Erythroblast (primary cell): ENCODE measurements around the gene MTR.

Source experiments
- DNase-seq, 2 experiments: peaks; one replicate each; lab custom pipeline; 2025; lab: John Stamatoyannopoulos, UW
- GATA1 ChIP-seq: IDR thresholded peaks from 2 replicates; pipeline ENCODE4 v1.6.1; 2011; ENCODE audit warnings: low read depth, mild to moderate bottlenecking, control low read depth, low read length, moderate library complexity
- POLR2A ChIP-seq: IDR thresholded peaks from 2 replicates; pipeline ENCODE4 v1.6.1; 2011; ENCODE audit warnings: mild to moderate bottlenecking, low read length

The MTR gene

DNA sequence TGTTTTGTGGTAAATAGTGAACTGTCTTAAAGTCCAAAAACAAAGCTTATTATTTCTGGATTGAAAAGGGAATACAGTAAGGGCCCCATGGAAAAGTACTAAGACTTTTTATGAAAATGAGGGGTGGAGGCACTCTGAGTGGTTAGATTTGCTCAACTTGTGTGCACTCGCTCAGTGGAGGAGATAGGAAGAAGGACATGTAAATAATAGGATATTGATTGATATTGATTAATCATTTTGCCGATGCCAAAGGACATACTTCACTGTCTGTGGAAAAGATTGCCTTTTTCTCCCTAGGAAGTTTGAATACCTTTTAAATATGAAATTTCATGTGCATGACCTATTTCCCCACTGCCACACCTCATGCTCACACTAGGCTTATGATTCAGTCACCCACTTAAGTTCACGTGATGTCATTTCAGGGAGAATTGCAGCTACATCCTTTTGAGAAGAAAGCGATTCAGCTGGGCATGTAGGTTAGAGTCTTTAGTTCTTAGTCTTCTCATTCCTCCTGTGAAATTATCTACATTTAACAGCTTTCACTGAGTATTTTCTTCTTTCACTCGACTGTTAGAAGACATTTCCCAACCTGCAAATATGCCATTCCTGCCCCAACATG lies 5.0 kb downstream of the MTR start:
- peak in 1 of 2 experiments; percentile 5 for DNase-seq
- TF ChIP-seq GATA1: no peak
- TF ChIP-seq POLR2A: no peak

GRCh38 chr1:236800623-236801022 lies 5.5 kb downstream of the MTR start:
- no peak for DNase-seq
- TF ChIP-seq POLR2A (no peak), GATA1 (no peak)

DNA sequence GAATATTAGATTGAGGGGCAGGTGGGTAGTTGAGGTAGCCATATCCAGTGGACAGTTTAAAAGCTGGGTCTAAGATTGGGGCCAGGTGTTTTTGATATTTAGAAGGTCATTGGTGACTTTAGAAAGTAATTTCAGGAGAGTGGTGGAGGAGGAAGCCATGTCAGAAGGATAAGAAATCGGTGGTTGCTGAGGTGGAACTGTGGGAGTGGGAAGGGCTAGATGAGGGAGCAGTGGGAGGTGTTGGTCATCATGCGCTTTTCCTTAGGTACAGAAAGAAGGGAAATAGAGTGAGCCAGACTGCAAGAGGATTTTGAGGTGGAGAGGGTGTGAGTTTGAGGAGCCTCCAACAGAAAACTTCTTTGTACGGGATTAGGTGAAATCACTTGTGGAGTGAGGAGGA lies 7.2 kb downstream of the MTR start:
- no peak for DNase-seq
- no peak for TF ChIP-seq GATA1
- TF ChIP-seq POLR2A: no peak

GRCh38 chr1:236806634-236807033 lies 11.5 kb downstream of the MTR start:
- no peak for TF ChIP-seq POLR2A
- TF ChIP-seq GATA1: no peak
- no peak for DNase-seq

DNA sequence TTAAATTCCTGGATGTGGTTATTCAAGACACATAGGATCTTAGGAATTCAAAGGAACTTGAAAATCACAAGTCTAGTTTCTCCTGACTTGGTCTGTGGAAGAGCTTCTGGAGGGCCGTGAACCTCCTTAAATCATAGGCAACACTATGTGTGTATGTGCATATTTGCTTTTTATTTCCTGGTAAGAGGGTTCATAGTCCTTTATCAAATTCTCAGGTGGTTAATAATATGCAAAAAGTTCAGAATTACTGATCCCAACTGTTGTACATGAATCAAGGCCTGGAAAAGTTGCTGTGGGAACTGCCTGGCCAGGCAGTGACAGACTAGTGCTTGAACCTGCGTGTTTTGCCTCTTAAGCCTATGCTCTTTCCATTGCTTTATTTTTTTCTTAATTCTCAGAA lies 12.9 kb downstream of the MTR start:
- DNase-seq: no peak
- no peak for TF ChIP-seq GATA1
- TF ChIP-seq POLR2A: no peak

GRCh38 chr1:236808564-236809130 lies 13.6 kb downstream of the MTR start:
- TF ChIP-seq GATA1: no peak
- no peak for TF ChIP-seq POLR2A
- peak; percentile 12 to 23 for DNase-seq

DNA sequence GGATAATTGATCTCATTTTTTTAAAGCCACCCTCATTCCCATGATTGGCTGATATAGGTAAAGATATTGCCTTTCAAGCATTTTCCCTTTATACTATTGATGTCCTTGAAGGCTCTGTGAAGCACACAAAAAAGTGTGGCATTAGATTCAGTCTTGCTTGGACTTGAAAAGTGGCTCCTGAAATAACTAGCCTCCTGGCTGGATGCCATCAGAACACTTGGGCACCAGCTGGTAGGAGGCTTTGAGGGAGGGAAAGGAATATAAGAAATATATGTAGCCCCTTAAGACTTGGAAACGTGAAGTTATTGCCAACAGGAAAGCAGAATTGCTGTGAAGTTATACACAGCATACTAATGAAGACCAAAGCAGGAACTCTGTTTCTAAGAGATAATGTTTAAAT lies 14.1 kb downstream of the MTR start:
- TF ChIP-seq GATA1: no peak
- no peak for TF ChIP-seq POLR2A
- DNase-seq: peak in 1 of 2 experiments; percentile 2

GRCh38 chr1:236810018-236810417 lies 14.9 kb downstream of the MTR start:
- DNase-seq: no peak
- no peak for TF ChIP-seq POLR2A
- no peak for TF ChIP-seq GATA1

- TF ChIP-seq POLR2A: no peak
- TF ChIP-seq GATA1: no peak
- no peak for DNase-seq
Observed at GRCh38 chr1:236812334-236813030, 17.4 kb downstream of the MTR start.

DNA sequence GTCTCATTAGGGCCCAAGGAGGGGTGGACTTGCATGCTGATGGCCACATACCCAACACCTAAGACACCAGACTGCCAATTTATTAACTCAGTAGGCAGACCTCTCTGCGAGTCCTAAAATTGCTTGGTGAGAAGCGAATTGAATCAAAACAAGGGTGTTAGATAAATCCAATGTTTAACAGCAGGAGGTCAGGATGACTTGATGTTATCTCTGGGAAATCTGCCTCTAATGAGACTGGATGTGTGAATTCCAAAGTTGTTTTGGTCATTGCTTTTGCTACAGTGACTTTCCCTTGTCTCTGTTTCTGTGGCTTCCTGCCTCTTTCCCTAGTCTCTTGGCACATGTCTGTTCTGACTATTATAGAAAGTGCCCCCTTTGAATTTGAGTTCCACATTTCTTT lies 20.8 kb downstream of the MTR start:
- DNase-seq: no peak
- TF ChIP-seq GATA1: no peak
- no peak for TF ChIP-seq POLR2A

GRCh38 chr1:236819856-236820255 lies 24.8 kb downstream of the MTR start:
- no peak for DNase-seq
- TF ChIP-seq GATA1 (no peak), POLR2A (no peak)

DNA sequence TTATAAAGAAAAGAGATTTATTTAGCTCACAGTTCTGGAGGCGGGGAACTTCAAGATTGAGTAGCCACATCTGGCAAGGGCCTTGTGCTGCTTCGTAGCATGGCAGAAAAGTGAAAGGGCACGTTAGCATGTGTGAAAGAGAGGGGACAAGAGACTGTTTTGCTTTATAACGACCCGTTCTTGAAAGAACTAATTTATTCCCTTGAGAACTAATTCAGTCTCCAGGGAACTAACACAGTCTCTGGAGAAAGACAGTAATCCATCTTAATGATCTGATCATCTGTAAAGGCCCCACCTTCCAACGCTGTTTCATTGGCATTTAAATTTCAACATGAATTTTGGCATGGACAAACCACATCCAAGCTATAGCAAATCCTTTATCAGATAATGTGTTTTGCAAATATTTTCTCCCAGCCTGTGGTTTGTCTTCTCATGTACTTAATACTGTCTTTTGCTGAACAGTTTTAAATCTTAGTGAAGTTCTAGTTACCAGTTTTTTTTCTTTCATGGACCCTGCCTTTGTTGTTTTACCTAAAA lies 26.1 kb downstream of the MTR start:
- DNase-seq: no peak

GRCh38 chr1:236823559-236823958 lies 28.5 kb downstream of the MTR start:
- TF ChIP-seq GATA1 (no peak), POLR2A (no peak)
- no peak for DNase-seq

More for the DNA sequence above, 26.1 kb downstream of the MTR start:
- TF ChIP-seq GATA1: no peak
- no peak for TF ChIP-seq POLR2A

DNA sequence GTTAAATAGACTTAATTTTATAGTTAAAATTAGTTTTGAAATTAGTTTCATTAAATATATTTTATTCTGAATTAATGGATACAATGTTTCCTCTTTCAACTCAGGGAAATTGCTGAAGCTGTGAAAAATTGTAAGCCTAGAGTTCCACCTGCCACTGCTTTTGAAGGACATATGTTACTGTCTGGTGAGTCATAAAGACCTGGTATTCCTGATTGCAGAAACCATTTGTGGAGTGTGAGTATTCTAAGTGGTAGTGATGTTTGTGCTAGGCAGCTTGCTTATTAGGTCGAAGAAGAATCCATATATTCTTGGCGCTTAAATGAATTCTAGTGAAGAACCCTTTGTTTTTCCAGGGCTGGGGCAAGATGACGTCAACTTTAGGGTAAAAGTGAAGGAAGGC lies 34.0 kb downstream of the MTR start:
- no peak for DNase-seq
- TF ChIP-seq POLR2A: no peak
- TF ChIP-seq GATA1: no peak
